ENCODE results near the gene SCGN. TPM values are rescaled to one million over a fixed set of nuclear protein-coding genes. Genes with fewer than 3 reads are reported as not detected.

SCGN gene
- total and polyA plus RNA-seq, 9 of the 15 experiments (the other 6 are each of a cell fraction or from before 2014, with no cell fraction given): not detected

DNA sequence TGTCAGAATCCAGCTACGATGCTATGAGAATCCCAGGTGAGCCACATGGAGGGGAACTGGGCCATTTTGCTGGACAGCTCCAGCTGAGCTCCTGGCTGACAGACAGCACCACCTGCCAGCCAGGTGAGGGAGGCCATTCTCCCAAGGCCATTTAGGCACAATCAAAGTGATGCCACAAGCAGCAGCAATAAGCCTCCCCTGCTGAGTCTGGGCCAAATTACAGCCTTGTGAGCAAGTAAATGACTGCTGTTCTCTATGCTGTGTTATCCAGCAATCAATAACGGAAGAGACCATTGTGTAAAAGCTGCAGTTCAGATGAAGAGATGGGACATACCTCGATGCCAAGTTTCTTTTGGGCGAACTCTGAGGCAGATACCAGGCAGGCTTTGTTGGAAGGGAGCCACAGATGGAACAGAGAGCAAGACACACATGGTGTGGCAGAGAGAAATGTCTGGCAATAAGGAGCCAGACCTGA lies 14.0 kb upstream of the SCGN start (continued):
- no peak for TF ChIP-seq ZFP36 (IDR thresholded peaks at IDR 0.05; ENCODE audit: low read depth, low read length, partially characterized antibody)
- TF ChIP-seq, protein P1, sequence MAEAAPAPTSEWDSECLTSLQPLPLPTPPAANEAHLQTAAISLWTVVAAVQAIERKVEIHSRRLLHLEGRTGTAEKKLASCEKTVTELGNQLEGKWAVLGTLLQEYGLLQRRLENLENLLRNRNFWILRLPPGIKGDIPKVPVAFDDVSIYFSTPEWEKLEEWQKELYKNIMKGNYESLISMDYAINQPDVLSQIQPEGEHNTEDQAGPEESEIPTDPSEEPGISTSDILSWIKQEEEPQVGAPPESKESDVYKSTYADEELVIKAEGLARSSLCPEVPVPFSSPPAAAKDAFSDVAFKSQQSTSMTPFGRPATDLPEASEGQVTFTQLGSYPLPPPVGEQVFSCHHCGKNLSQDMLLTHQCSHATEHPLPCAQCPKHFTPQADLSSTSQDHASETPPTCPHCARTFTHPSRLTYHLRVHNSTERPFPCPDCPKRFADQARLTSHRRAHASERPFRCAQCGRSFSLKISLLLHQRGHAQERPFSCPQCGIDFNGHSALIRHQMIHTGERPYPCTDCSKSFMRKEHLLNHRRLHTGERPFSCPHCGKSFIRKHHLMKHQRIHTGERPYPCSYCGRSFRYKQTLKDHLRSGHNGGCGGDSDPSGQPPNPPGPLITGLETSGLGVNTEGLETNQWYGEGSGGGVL (CRISPR knock-in tag; IDR thresholded peaks at IDR 0.05): no peak

DNA sequence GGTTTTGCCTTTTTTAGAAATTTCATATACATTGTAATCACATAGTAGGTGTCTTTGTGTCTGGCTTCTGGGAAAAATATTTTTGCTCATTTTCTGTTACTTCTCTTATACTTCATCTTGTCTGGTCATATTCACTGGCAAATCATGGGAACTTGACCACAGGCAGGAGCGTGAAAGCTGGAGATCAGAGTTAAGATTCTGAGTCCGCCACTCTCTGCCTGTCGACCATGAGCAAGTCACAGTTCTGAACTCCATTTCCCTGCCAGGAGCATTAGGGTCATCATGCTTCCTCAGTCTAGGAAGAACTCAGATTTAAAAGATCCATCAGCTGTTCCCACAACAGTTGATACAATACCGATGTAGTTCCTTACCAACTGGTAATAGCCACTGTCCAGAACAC lies 12.4 kb upstream of the SCGN start:
- Histone ChIP-seq H3K36me3 (ENCODE audit: control insufficient read depth, insufficient read depth, low read length) (no peaks in the 10 kb centered on the region), H3K79me2 (ENCODE audit: control insufficient read depth, insufficient read depth, low read length) (no peaks in the 10 kb centered on the region), H3K4me2 (ENCODE audit: insufficient read depth, low read length) (no peak overlapping the region), H3K9me1 (ENCODE audit: control insufficient read depth, insufficient read depth, low read length) (no peaks in the 10 kb centered on the region), H2AFZ (ENCODE audit: low read depth, low read length) (no peak overlapping the region), H3K9me3 (replicated peaks; ENCODE audit: control insufficient read depth, insufficient read depth, low read depth, low read length) (no peaks in the 10 kb centered on the region), H3K27me3 (ENCODE audit: control insufficient read depth in 2 of 2, insufficient read depth in 2 of 2, low read length in 2 of 2) (peaks cover 0 to 5% of the 10 kb centered on the region in 2 experiments; a peak in 1 of 5 replicates), H3K9ac (ENCODE audit: insufficient read depth in 1 of 2, low read depth in 2 of 2, low read length in 2 of 2) (no peak overlapping the region), H3K4me3 (no peak overlapping the region), H3K4me1 (replicated peaks in 1 of 2; ENCODE audit: control insufficient read depth in 2 of 2, insufficient read depth in 2 of 2, low read length in 2 of 2) (no peaks in the 10 kb centered on the region), H4K20me1 (replicated peaks; ENCODE audit: control insufficient read depth, insufficient read depth, low read length) (0 out of 2 replicates have a peak, but pooled peaks cover 3% of the 10 kb centered on the region), H3K27ac (ENCODE audit: extremely low read depth, low read depth, low read length) (no peak overlapping the region)
- no TSS peak for BruUV-seq (replicated peaks)
- DNase-seq (ENCODE audit: extremely low read depth in 1 of 4, low spot score in 3 of 4): no peak
- WGBS (ENCODE audit: insufficient coverage, low coverage, missing lambda C conversion rate): 1% methylated on average over 4 of the region's 4 CpGs
- TF ChIP-seq, protein P2, sequence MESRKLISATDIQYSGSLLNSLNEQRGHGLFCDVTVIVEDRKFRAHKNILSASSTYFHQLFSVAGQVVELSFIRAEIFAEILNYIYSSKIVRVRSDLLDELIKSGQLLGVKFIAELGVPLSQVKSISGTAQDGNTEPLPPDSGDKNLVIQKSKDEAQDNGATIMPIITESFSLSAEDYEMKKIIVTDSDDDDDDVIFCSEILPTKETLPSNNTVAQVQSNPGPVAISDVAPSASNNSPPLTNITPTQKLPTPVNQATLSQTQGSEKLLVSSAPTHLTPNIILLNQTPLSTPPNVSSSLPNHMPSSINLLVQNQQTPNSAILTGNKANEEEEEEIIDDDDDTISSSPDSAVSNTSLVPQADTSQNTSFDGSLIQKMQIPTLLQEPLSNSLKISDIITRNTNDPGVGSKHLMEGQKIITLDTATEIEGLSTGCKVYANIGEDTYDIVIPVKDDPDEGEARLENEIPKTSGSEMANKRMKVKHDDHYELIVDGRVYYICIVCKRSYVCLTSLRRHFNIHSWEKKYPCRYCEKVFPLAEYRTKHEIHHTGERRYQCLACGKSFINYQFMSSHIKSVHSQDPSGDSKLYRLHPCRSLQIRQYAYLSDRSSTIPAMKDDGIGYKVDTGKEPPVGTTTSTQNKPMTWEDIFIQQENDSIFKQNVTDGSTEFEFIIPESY (CRISPR knock-in tag; IDR thresholded peaks at IDR 0.05): no peak
- TF ChIP-seq SUPT5H (IDR thresholded peaks at IDR 0.05) (no peak), BCOR (IDR thresholded peaks at IDR 0.05) (no peak), ZNF507 (tag; conservative IDR thresholded peaks at IDR 0.05) (no peak), HNRNPLL (IDR thresholded peaks at IDR 0.05; ENCODE audit: low read depth, low read length, poor library complexity, severe bottlenecking) (no peak), CBFA2T2 (conservative IDR thresholded peaks at IDR 0.05) (no peak)
- ATAC-seq: no peak
- ChIA-PET CTCF (ENCODE audit: low intra/inter-chr PET ratio) (no interaction called here), POLR2A (no interaction called here)
- FAIRE-seq: no peak
- in situ Hi-C loops (cut with MboI) (no loop called here), intact Hi-C loops (cut with micrococcal nuclease) (no loop called here)

Measured in K562 (cell line).